Neuronal stem cell (in vitro differentiated cells): Measurements from ENCODE around the gene TRIM60.
"Not testable (repeated sequence)": the region's sequence is repeated elsewhere in the genome, so short reads cannot be mapped to it uniquely, and the experiment has no call there.

Source experiments
- DNase-seq: peaks from one replicate; pipeline ENCODE4 v3.0.0-alpha.2; 2013; ENCODE audit warnings: low spot score
- H2AFZ ChIP-seq: one replicate; pipeline ENCODE4 v1.6.1; 2013; ENCODE audit warnings: mild to moderate bottlenecking, low read length, inconsistent platforms
- H2AK5ac ChIP-seq: 2 replicates; pipeline ENCODE4 v1.6.1; 2013; ENCODE audit warnings: low read depth, mild to moderate bottlenecking, inconsistent platforms, low read length, moderate library complexity, mixed read lengths
- H2BK120ac ChIP-seq: 2 replicates; pipeline ENCODE4 v1.6.1; 2013; ENCODE audit warnings: low read depth, mild to moderate bottlenecking, inconsistent platforms, low read length, moderate library complexity, mixed read lengths
- H2BK12ac ChIP-seq: one replicate; pipeline ENCODE4 v1.6.1; 2013; ENCODE audit warnings: low read length, inconsistent platforms
- H2BK15ac ChIP-seq: 2 replicates; pipeline ENCODE4 v1.6.1; 2013; ENCODE audit warnings: mild to moderate bottlenecking, low read length, inconsistent platforms, mixed read lengths
- H2BK5ac ChIP-seq: one replicate; pipeline ENCODE4 v1.6.1; 2013; ENCODE audit warnings: inconsistent platforms, mild to moderate bottlenecking, low read length, moderate library complexity
- H3K14ac ChIP-seq: one replicate; pipeline ENCODE4 v1.6.1; 2013; ENCODE audit warnings: low read length, inconsistent platforms
- H3K18ac ChIP-seq: 2 replicates; pipeline ENCODE4 v1.6.1; 2013; ENCODE audit warnings: low read length, inconsistent platforms
- H3K23ac ChIP-seq: 2 replicates; pipeline ENCODE4 v1.6.1; 2013; ENCODE audit warnings: low read depth, mild to moderate bottlenecking, mixed read lengths, low read length, inconsistent platforms; ENCODE audit not compliant: poor library complexity
- H3K27ac ChIP-seq: replicated peaks from 3 replicates; pipeline ENCODE4 v1.5.1; 2013; ENCODE audit warnings: low read length, inconsistent platforms
- H3K27me3 ChIP-seq, 3 experiments: 2 replicates each; pipeline ENCODE4 v1.6.1; 2013; ENCODE audit warnings: low read length in 3 of 3, mild to moderate bottlenecking in 2 of 3, inconsistent platforms in 1 of 3, low read depth in 1 of 3, mixed read lengths in 1 of 3, moderate library complexity in 1 of 3; ENCODE audit not compliant: control insufficient read depth in 3 of 3, insufficient read depth in 3 of 3
- H3K36me3 ChIP-seq, 2 donors: replicated peaks in 1 of 2; 2 replicates each; pipeline ENCODE4 v1.6.1; 2013; ENCODE audit warnings: low read length in 2 of 2; ENCODE audit not compliant: control insufficient read depth in 2 of 2, insufficient read depth in 2 of 2
- H3K4ac ChIP-seq: 2 replicates; pipeline ENCODE4 v1.6.1; 2013; ENCODE audit warnings: inconsistent platforms, mild to moderate bottlenecking, low read length, moderate library complexity
- H3K4me1 ChIP-seq, 2 donors: 1 replicate in 1 of 2; 2 replicates in 1 of 2; pipeline ENCODE4 v1.6.1; 2013; ENCODE audit warnings: low read length in 2 of 2, low read depth in 1 of 2; ENCODE audit not compliant: control insufficient read depth in 2 of 2, insufficient read depth in 1 of 2
- H3K4me2 ChIP-seq: one replicate; pipeline ENCODE4 v1.6.1; 2013; ENCODE audit warnings: mild to moderate bottlenecking, low read length, inconsistent platforms; ENCODE audit not compliant: insufficient read depth, poor library complexity, severe bottlenecking
- H3K4me3 ChIP-seq, 2 donors: 2 replicates each; pipeline ENCODE4 v1.5.1; 2013; ENCODE audit warnings: low read length in 2 of 2, mild to moderate bottlenecking in 2 of 2, inconsistent platforms in 1 of 2, moderate library complexity in 1 of 2
- H3K79me1 ChIP-seq: one replicate; pipeline ENCODE4 v1.6.1; 2013; ENCODE audit warnings: low read depth, mild to moderate bottlenecking, inconsistent platforms, low read length, moderate library complexity
- H3K9ac ChIP-seq: one replicate; pipeline ENCODE4 v1.6.1; 2013; ENCODE audit warnings: mild to moderate bottlenecking, low read depth, low read length, inconsistent platforms; ENCODE audit not compliant: poor library complexity
- H3K9me3 ChIP-seq, 2 donors: replicated peaks in 1 of 2; 2 replicates each; pipeline versions ENCODE3 to v1.6.1; 2013; ENCODE audit warnings: low read length in 2 of 2, mild to moderate bottlenecking in 2 of 2, inconsistent platforms in 1 of 2, low read depth in 1 of 2, mixed read lengths in 1 of 2, moderate library complexity in 1 of 2; ENCODE audit not compliant: control insufficient read depth in 2 of 2, insufficient read depth in 1 of 2
- H4K8ac ChIP-seq: one replicate; pipeline ENCODE4 v1.6.1; 2013; ENCODE audit warnings: low read depth, mild to moderate bottlenecking, inconsistent platforms, low read length, moderate library complexity
- H4K91ac ChIP-seq: one replicate; pipeline ENCODE4 v1.6.1; 2013; ENCODE audit warnings: low read length, low read depth, mild to moderate bottlenecking, inconsistent platforms; ENCODE audit not compliant: poor library complexity
- WGBS, 2 donors: extraction: QIAGEN DNeasy Blood & Tissue Kit; methylation state at CpG; one replicate each; pipeline ENCODE4 v1.1.7; 2013; ENCODE audit warnings: missing lambda C conversion rate in 2 of 2, mixed read lengths in 1 of 2; ENCODE audit not compliant: insufficient read length in 2 of 2, insufficient replicate concordance in 1 of 2; ENCODE audit errors: extremely low coverage in 2 of 2; 5-methylcytosine and 5-hydroxymethylcytosine counted together

TRIM60 gene

DNA sequence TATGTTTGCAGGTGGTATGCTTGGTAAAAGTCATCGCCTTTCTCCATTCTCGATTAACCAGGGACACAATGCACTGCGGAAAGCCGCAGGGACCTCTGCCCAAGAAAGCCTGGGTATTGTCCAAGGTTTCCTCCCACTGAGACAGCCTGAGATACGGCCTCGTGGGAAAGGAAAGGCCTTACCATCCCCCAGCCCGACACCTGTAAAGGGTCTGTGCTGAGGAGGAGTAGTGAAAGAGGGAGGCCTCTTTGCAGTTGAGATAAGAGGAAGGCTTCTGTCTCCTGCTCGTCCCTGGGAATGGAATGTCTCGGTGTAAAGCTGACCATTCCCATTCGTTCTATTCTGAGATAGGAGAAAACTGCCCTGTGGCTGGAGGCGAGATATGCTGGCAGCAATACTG, 41.5 kb downstream of the TRIM60 start:
- H3K36me3 ChIP-seq, H4K8ac ChIP-seq, H3K4ac ChIP-seq, H3K14ac ChIP-seq, H3K79me1 ChIP-seq, H3K23ac ChIP-seq, H2AFZ ChIP-seq, H3K4me3 ChIP-seq, H3K18ac ChIP-seq, H2BK15ac ChIP-seq, H2BK12ac ChIP-seq, H3K4me2 ChIP-seq, H2BK5ac ChIP-seq, H2BK120ac ChIP-seq, DNase-seq, H3K9me3 ChIP-seq, H3K9ac ChIP-seq, H2AK5ac ChIP-seq, H3K4me1 ChIP-seq, H3K27me3 ChIP-seq, H4K91ac ChIP-seq: not testable (repeated sequence)
- H3K27ac ChIP-seq = peak overlapping the region; percentile 48
- no CpG with 5 or more reads among the region's 11 CpGs for WGBS, 2 donors

DNA sequence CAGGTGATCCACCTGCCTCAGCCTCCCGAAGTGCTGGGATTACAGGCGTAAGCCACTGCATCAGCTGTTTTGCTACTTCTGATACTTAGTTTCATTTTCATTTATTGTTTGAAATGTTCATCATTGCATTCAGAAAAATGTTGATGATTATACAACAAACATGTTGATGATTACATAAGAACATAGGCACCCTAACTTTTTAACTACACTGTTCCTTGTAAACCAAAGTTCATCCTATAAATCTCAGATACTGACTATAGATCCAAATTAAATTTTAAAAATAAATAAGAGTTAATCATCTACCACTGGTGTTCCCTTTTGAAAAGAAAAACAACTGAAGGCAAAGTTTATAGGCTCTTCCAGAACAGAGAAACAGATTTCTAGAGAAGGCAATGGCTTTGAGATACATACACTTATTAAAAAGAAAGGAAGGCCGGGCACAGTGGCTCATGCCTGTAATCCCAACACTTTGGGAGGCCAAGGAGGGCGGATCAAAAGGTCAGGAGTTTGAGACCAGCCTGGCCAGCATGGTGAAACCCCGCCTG, 45.3 kb downstream of the TRIM60 start:
- Histone ChIP-seq H2AFZ (no peak overlapping the region), H3K4me1 (peaks cover 2 to 4% of the 10 kb centered on the region in 2 donors), H2BK12ac (no peak overlapping the region), H2BK5ac (no peak overlapping the region), H3K18ac (no peak overlapping the region), H3K4me2 (no peak overlapping the region), H3K23ac (no peak overlapping the region), H3K4me3 (no peak overlapping the region), H3K4ac (no peak overlapping the region), H3K9ac (no peak overlapping the region), H2BK15ac (no peak overlapping the region), H3K36me3 (peaks cover 2 to 11% of the 10 kb centered on the region in 2 donors), H3K9me3 (no peaks in the 10 kb centered on the region), H4K8ac (no peak overlapping the region), H2AK5ac (no peak overlapping the region), H2BK120ac (no peak overlapping the region), H3K79me1 (no peaks in the 10 kb centered on the region), H3K14ac (no peak overlapping the region), H4K91ac (no peak overlapping the region), H3K27ac (no peak overlapping the region), H3K27me3 (no peaks in the 10 kb centered on the region)
- WGBS, 2 donors = no CpG with 5 or more reads among the region's 5 CpGs
- DNase-seq = no peak

DNA sequence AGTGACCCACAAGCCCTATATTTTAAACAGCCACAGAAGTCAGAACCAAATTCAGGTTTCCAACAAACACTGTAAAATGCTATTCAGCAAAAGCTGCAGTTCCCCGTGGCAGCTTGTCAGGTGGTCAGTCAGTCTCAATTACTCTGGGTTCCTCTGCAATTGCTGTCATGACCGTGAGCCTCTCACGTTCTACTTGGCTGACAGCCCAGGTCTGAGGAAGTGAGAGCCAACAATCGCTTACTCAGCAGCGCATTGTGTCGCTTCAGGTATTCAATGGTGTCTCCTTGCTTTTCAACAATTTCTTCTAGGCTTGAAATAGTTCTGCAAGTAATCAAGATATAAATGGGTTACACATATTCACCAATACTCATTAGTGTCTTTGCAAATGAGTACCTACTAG, 47.7 kb downstream of the TRIM60 start:
- Histone ChIP-seq H3K4me2 (no peak overlapping the region), H3K27me3 (no peaks in the 10 kb centered on the region), H2BK5ac (no peak overlapping the region), H2AFZ (no peak overlapping the region), H3K27ac (no peak overlapping the region), H2BK15ac (no peak overlapping the region), H3K4me3 (no peak overlapping the region), H3K79me1 (no peaks in the 10 kb centered on the region), H3K36me3 (peaks cover 2 to 13% of the 10 kb centered on the region in 2 donors), H3K4ac (no peak overlapping the region), H4K91ac (no peak overlapping the region), H2AK5ac (no peak overlapping the region), H3K18ac (no peak overlapping the region), H3K4me1 (no peaks in the 10 kb centered on the region), H2BK12ac (peak overlapping the region; percentile 58), H3K14ac (no peak overlapping the region), H3K23ac (no peak overlapping the region), H3K9me3 (no peaks in the 10 kb centered on the region), H2BK120ac (no peak overlapping the region), H4K8ac (no peak overlapping the region), H3K9ac (no peak overlapping the region)
- WGBS, 2 donors = no CpG with 5 or more reads among the region's 6 CpGs
- no peak for DNase-seq

DNA sequence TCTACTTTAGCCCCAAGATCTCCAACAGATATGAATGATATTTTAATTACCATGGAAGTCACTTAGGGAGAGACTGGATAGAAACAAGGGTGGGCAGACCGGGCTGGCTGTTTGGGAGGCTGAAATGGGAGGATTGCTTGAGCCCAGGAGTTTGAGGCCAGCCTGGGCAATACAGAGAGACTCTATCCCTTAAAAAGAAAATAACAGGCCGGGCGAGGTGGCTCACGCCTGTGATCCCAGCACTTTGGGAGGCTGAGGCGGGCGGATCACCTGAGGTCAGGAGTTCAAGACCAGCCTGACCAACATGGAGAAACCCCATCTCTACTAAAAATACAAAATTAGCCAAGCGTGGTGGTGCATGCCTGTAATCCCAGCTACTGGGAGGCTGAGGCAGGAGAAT, 53.0 kb downstream of the TRIM60 start:
- H4K91ac ChIP-seq, H3K4me3 ChIP-seq, H2BK5ac ChIP-seq, H3K23ac ChIP-seq, H3K14ac ChIP-seq, H3K4me2 ChIP-seq, H2BK120ac ChIP-seq, H4K8ac ChIP-seq, H3K18ac ChIP-seq, DNase-seq, H3K9ac ChIP-seq, H3K4me1 ChIP-seq, H3K79me1 ChIP-seq, H2AFZ ChIP-seq, H3K27me3 ChIP-seq, H2BK12ac ChIP-seq, H3K9me3 ChIP-seq, H3K4ac ChIP-seq, H3K27ac ChIP-seq, H2BK15ac ChIP-seq, H2AK5ac ChIP-seq: not testable (repeated sequence)
- no CpG with 5 or more reads among the region's 7 CpGs for WGBS, 2 donors
- peaks cover 6 to 39% of the 10 kb centered on the region in 2 donors for H3K36me3 ChIP-seq
